ENCODE data around the gene AKAP6.

- TF ChIP-seq CTCF (IDR thresholded peaks at IDR 0.05) (no peak), POLR2A (IDR thresholded peaks at IDR 0.05) (no peak), POLR2AphosphoS5 (IDR thresholded peaks at IDR 0.05) (no peak), EP300 (IDR thresholded peaks at IDR 0.05) (no peak)
Measured at GRCh38 chr14:32366256-32366879, 37.3 kb downstream of the AKAP6 start.
